ENCODE data around the gene SEC11C.

Gene SEC11C

DNA sequence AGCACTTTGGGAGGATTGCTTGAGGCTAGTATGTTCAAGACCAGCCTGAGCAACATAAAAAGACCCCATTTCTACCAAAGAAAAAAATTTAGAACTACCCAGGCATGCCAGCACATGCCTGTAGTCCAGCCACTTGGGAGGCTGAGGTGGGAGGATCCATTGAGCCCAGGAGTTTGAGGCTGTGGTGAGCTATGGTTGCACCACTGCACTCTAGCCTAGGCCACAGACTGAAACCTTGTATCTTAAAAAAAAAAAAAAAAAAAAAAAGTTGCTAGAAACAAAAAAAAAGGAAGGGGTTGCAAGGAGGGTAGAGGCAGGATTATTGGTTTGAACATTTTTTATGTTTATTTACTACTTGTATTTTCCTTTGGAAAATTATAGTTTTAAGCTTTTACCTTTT, 4.8 kb downstream of the SEC11C start:
- DNase-seq (ENCODE audit: low read depth in 2 of 2): no peak

DNA sequence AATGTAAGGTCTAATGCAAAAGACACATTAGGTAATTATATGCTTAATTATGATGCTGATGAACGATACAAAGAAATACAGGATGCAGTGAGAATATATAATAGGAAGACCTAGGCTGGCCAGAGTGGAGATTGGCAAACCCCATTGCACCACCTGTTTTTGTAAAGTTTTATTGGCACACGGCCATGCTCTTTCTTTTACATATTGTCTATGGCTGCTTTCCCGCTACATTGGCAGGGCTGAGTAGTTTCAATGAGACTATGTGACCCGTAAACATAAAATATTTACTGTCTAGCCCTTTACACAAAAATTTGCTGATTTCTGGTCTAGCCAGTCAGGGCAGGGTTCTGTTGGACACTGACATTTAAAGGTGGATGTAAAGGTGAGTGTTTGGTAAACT, 5.4 kb downstream of the SEC11C start:
- DNase-seq (ENCODE audit: low read depth in 2 of 2): no peak

DNA sequence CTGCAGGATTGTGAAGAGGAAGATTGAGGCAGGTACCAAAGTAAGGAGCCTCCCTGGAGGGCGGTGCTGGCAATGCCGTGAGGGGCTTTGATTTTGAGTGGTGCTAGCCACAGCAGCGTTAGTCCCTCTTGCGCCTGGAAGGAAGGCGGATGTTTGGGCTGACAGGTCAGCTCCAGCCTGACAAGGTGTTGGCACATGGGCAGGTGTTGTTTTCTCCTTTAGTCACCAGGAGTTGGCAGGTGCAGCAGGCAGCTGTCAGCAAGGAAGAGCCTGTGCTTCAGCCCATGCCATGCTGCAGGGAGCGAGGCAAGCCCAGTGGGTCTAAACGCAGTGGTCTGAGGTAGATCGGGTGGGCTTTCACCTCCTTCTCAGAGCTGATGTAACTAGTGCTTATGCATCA, 8.5 kb downstream of the SEC11C start:
- no peak for DNase-seq (ENCODE audit: low read depth in 2 of 2)

DNA sequence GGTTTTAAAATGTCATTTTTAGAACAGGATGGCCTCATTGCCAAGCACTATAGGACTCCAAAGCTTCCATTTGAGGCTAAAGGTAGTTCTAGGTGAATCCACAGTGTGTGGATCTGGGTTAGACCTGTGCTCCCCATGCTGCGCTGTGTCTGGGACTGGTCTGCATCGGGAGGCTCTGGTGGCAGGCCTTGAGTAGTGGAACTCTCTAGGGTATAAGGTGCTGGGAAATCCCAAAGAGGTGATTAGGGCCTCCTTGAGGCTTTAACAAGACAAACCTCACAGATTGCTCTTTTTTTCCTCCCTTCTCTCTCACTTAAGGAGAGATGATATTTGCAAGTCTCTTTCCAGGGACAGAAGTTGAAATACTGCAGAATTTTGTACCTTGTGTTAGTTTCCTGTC, 9.3 kb downstream of the SEC11C start:
- DNase-seq (ENCODE audit: low read depth in 2 of 2): no peak

DNA sequence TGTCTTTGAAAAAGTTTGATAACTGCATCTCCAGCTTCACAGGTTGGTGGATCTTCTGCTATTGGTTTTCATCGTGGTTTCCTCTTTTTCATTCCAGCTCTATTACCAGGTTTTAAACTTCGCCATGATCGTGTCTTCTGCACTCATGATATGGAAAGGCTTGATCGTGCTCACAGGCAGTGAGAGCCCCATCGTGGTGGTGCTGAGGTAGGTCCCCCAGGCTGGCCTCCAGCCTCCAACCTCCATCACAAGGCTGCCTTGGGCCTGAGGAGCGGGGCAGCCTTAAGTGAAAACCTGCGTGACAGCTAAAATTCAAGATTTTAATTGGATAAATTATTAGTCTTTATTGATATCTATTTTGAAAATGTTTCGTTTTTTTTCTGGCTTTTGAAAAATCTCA, 9.7 kb downstream of the SEC11C start:
- DNase-seq (ENCODE audit: low read depth in 2 of 2): no peak

DNA sequence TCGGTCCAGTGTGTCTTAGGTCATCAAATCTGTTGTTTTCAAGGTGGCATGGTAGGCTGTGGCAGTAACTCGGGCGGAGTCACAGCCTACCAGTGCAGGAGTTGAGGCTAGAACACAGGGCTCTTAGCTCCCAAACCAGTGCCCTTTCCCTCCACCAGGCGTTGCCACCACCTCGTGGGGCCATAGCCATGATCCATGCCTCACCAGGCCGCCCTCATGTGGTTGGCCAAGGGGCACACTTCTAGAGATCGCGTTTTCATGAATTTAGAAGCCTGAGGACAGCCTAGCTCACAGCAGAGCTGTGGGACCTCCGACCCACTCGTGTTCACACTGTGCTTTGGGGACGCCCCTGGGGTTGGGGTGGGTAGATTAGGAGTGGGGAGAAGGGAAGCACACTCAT, 10.6 kb downstream of the SEC11C start:
- no peak for DNase-seq (ENCODE audit: low read depth in 2 of 2)

DNA sequence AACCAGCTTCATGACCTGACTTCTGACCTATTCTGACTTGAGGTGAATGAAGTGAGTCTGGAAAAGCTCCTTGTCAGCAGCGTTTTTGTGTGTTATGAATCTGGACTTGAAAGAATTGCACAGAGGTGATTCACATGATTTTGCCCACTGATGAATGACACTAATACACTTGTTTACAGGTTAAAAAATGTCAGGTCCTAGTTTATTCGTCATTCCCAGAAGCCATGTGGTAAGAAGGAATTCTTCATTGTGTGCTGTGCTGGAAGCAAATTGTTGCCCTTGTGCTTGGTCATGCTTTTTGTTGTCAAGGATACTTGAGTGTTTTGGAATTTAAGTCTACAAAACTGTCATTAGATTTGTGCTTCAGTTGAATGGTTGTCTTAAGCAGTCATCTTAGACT, 15.5 kb downstream of the SEC11C start:
- no peak for DNase-seq (ENCODE audit: low read depth in 2 of 2)

DNA sequence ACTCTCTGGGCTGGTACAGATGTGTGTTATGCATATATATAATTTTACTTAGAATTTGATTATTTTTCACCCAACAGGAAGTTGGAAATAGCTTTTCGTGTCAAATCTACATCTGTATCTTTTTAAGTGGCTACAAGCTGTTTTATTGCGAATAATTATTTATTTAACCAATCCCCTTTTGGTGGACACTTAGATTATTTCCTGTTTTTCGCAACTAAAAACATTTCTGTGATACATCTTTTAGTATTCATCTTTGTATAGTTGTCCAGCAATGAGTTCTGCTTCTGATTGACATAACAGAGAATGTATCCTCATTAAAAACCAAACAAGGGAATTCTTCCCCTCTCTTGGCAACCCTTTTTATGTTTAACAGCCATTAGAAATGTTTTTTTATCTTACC, 16.6 kb downstream of the SEC11C start:
- no peak for DNase-seq (ENCODE audit: low read depth in 2 of 2)

DNA sequence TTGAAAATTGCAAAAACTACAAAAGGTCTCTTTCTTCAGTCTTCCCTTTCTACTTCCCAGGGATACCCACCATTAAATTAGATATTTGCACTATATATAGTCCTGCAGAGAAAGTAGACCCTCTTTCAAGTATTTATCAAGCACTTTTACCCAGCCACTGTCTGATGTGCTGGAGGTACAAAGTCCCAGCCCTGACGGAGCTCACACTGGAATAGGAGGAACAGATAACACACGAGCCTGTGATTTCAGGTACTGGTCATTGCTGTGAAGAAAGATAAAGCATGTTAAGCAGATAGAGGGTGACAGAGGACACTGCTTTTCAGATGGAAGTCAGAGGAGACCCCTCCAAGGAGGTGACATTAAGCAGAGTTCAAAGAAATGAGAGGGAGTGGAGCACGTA, 19.6 kb downstream of the SEC11C start:
- no peak for DNase-seq (ENCODE audit: low read depth in 2 of 2)

DNA sequence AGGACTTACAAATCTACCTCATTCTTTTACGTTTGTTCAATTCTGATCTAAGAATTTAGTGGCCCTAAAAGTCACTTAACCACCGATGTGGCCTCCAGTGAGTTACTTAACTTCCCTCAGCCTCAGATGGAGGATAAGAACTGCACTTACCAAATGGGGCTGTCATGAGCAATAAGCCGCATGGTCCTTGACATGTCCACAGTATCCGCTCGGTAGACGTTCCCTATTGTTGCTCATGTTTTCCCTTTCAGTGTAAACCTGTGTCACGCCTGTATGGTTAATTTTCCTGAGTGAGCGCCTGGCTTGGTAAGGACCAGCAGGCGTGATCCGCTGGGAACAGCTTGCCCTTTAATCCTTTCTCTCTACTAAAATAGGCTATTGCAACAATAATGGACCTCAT, 20.3 kb downstream of the SEC11C start:
- DNase-seq (ENCODE audit: low read depth in 2 of 2): no peak

DNA sequence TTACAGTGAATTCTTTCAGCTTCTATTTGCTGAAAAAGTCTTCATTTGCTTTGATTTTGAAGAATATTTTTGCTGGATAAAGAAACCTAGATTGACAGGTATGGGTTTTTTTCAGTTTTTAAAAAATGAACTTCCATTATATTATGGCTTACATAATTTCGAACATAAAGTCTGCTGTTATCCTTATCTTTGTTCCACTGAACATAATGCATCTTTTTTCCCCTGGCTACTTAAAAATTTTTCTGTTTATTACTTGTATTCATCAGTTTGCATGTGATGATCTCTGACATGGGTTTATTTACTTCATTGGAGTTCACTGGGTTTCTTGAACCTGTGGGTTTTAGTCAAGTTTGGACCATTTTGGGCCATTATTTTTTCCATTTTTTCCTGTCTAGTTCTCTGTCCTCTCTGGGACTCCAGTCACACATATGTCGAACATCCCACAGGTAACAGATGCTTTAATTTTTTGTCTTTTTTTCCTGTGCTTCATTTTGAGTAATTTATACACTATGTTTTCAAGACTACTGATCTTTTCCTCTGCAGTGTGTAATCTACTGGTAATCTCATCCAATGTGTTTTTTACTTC, 33.1 kb downstream of the SEC11C start:
- no peak for DNase-seq (ENCODE audit: low read depth in 2 of 2)

DNA sequence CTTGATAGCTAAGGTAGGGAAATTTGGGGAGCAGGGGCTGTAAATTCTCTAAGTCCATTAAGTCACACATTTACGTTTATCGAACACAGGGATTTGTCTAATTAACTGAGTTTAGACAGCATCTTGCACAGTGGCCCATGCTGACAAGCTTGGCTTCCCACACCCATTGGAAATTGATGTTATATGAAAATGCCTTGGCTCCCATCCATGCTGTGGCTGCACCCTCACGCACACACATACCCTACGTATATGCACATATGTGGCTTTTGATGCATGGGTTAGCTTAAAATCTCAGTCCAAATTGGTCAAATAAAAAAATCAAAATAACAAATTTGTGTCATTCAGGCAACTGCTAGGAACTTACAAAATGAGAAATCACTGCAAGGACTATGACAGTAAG, 37.8 kb downstream of the SEC11C start:
- no peak for DNase-seq (ENCODE audit: low read depth in 2 of 2)

DNA sequence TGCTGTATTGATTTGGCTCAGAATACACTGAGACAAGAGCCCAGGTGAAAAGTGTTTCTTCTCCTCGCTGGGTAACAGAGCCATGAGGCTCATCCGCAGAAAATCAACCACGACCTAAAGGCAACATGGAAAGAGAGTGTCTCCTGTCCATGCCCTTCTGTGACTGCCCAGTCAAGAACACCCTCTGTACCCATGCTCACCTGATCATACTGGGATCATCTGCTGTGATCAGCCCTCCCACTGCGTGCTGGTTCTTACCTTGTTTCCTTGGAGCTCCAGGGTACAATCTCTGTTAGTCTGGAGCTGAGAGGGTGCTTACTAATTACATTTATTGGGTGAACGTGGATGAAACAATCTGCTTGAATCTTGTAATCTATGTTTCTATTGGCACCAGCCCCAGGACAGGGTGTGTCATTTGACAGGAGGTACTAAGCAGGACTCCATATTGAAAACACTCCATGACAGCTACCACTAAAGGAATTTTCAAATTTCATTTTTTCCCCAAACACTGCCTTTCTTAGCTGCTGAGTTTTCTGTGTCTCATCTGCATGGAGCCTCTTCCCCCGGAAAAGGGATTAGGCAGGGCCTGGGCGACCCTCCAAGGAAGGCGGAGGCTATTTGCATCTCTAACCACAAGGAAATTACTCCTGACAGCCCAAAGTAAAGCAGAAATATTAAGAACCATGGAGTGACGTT, 40.6 kb downstream of the SEC11C start:
- no peak for DNase-seq (ENCODE audit: low read depth in 2 of 2)

DNA sequence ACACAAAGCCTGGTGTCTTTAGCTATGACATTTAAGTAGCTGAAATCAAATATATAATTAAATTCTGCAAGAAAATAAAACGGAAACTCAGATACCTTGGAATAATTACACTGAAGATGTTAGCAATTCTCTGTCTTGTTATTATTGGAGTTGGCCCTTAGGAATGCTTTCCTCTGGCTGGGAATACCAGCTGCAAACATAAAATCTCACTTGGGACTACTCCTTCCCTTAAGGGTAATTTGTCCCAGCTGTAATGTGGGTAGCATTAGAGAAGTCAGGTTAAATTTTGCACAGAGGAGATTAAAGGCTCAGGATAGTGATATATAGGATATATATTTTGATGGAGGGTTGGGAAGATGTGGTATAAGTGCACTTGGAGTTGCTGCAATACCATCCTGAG, 43.0 kb downstream of the SEC11C start:
- no peak for DNase-seq (ENCODE audit: low read depth in 2 of 2)

DNA sequence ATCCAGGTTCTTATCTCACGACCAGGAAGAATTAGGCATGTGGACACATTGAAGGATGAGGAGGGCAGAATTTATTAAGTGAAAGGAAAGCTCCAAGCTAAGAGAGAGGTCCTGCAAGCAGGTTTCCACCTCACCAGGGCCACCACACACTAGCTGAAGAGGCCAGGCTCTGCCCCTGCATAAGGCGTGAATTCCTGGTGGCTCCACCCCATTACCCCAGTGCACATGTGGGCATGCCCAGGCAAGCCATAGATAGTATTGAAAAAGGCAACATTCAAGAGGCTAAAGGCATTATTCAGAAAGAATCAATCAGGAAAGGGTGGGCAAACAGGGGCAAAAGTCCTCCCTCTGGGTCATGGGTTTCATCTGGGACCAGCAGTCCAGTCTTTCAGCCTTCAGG, 49.3 kb downstream of the SEC11C start:
- DNase-seq (ENCODE audit: low read depth in 2 of 2): no peak

DNA sequence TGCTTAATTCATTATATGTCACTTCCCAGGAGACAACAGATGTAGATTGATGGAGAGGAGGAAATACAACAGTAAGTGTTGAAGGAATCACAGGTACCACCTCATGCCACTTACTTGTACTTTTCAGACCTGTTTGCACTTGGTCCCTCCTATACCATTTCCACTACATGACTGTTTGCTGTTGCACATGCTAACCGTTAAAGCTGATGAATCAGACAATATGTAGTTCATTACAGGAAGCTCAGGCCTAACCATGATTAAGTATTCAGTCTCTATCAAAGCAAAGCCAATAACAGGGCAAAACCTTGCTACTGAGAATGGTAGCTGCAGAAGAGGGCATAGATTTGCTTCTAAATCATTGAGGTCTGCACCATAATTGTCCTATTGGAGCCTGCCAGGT, 50.1 kb downstream of the SEC11C start:
- DNase-seq (ENCODE audit: low read depth in 2 of 2): no peak

DNA sequence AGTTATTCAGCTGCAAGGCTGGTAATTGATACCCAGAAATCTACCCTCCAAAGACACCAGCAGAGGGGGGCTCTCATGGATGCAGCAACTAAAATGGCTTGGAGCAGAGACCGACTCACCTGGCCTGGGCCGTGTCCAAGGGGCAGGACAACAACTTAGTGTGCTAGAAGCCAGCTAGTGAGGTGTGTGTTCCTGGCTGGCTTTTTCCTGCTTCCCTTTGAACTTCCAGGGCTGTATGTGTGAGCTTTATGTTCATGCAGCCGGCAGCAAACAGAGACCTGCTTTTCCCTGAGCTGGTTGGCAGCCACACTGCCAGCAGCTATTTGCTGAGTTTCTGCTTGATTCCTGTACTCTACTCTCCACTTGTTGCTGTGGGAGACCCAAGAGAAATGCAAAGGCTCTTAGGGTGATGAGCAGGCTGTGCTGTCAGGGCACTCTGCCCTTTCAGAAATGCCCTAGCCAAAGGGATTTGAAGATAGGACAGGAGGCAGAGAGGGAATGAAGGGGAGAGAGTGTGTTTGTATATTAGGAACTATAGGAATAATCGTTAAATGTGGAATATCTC, 56.6 kb downstream of the SEC11C start:
- DNase-seq (ENCODE audit: low read depth in 2 of 2): no peak

DNA sequence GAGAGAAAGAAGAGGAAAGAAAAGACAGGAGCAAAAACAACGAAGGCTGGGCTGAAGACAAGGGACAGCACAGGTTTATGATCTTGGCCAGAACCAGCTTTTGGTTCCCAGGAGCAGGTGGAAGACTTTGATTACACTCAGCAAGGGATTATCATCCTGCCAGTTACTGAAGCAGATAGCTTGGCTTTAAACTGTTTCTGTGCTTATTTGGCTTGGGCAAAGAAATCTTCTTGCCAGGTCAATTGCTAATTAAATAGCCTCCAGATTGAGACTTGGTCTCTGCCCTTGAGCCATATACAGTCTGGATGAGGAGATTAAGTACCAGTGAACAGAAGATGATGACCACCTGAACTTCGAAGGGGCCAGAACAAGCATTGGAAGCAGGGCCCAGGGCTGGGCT, 58.0 kb downstream of the SEC11C start:
- no peak for DNase-seq (ENCODE audit: low read depth in 2 of 2)

DNA sequence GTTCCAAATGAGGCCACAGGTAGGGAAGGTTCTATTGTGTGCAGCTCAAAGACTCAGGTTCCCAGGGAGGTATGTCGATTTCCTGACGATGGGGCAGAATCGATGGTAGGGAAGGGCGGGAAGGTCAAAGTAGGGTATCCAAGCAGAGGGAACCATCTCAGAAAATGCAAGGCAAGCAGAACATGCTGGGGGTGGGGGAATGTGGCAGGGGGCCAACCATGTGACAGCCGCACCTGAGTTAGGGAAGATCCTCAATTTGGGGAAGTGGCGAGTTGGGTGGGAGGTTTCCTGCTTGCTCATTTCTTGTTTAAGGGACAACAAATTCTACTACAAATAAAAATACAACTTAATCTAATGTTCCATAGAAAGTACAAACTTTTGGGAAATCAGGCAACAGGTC, 58.5 kb downstream of the SEC11C start:
- DNase-seq (ENCODE audit: low read depth in 2 of 2): no peak

DNA sequence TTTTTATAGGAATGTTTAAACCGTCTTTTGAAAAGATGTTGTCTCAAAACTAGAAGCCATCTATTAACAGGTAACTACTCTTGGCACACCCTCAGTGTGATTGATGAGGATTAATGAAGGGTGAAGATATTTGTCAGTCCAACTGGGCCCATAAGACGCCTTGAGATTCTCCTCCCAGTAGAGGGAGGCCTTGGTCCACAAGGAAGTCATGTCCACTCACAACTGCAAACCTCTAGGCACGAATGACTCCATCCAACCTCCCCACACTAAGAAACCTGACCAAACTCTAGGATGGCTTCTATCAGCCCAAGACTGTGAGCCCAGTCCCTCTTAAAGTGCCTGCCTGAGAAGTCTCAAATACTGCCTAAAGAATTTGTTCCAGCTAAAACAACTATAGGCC, 61.1 kb downstream of the SEC11C start:
- no peak for DNase-seq (ENCODE audit: low read depth in 2 of 2)

DNA sequence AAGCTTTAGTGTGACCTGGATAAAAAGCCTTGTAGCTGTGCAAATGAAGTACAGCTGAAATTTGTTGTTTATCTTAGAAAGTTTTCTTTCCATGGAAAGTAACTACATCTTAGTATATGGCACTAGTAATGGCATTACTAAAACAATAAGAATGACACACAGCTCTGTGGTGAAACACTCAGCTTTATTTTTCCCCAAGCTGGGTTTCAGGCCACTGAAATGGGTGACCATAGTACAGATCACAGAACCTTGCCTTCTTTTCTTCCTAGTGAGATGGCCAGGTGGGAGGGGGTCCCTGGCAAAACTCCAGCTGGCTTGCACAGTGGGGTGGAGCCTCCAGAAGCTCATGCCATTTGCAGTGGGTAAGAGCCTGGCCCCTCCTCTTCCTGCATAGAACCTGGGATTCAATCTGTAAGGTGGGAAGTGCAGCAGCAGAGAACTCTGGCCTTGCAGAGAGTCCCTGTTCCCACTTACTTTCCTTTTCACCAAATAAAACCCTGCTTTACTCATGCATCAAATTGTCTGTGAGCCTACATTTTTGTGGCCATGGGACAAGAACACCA, 62.7 kb downstream of the SEC11C start:
- DNase-seq (ENCODE audit: low read depth in 2 of 2): no peak

DNA sequence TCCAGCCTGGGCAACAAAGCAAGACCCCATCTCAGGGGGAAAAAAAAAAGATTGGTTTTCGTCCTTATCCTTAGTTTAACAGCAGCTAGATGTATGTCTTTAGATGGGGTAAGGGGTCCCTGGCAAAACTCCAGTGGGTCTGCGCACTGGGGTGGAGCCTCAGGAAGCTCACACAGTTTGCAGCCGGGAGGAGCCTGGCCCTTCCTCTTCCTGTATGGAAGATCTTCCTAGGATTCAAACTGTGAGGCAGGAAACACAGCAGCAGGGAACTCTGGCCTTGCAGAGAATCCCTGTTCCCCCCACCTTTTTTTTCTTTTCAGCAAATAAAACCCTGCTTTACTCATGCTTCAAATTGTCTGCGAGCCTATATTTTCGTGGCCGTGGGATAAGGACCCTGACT, 67.8 kb downstream of the SEC11C start:
- DNase-seq (ENCODE audit: low read depth in 2 of 2): no peak

All from stimulated activated CD4-positive, alpha-beta T cell treated with anti-CD3 and anti-CD28 coated beads, Interleukin-15, amount 100 ng/mL, for 48 hours (primary cell).